Mesothelial cell of epicardium (in vitro differentiated cells): ENCODE measurements around the gene GRPEL2. TPM values are rescaled to one million over a fixed set of nuclear protein-coding genes. Genes with fewer than 3 reads are reported as not detected.
A peak's percentile ranks its signal among the peaks of the same experiment; 100 is the strongest.
"Not testable (repeated sequence)": the region's sequence is repeated elsewhere in the genome, so short reads cannot be mapped to it uniquely, and the experiment has no call there.

Experiments used
- DNase-seq, 2 experiments: peaks; one replicate each; pipeline ENCODE4 v3.0.0; 2021; ENCODE audit warnings: low spot score in 2 of 2; ENCODE audit not compliant: unreplicated experiment in 2 of 2
- H3K27ac Mint-ChIP-seq: 2 replicates; pipeline ENCODE4 v1.8.0; 2021; ENCODE audit warnings: mixed read lengths
- H3K27me3 Mint-ChIP-seq: 2 replicates; pipeline ENCODE4 v1.8.0; 2021; ENCODE audit warnings: low read depth, mixed read lengths
- H3K36me3 Mint-ChIP-seq: 2 replicates; pipeline ENCODE4 v1.8.0; 2021; ENCODE audit warnings: mixed read lengths
- H3K4me1 Mint-ChIP-seq: 2 replicates; pipeline ENCODE4 v1.8.0; 2021; ENCODE audit warnings: mixed read lengths
- H3K4me3 Mint-ChIP-seq: 2 replicates; pipeline ENCODE4 v1.8.0; 2021; ENCODE audit warnings: mild to moderate bottlenecking, moderate library complexity, mixed read lengths
- H3K9me3 Mint-ChIP-seq: 2 replicates; pipeline ENCODE4 v1.8.0; 2021; ENCODE audit warnings: mixed read lengths
- total RNA-seq: library from RNA; stranded (reverse); gene quantifications from 3 replicates; pipeline ENCODE4 v1.2.1, GENCODE V29; 2021
- TF ChIP-seq, protein P1 (sequence below): fragments of 200-600 bp; sonication (generic); IDR thresholded peaks from one replicate; pipeline ENCODE4 v1.5.0; 2021; ENCODE audit warnings: antibody characterized with exemption; ENCODE audit not compliant: unreplicated experiment

The GRPEL2 gene
- total RNA-seq, 1 donor from 2014 or later: 15.4 TPM

DNA sequence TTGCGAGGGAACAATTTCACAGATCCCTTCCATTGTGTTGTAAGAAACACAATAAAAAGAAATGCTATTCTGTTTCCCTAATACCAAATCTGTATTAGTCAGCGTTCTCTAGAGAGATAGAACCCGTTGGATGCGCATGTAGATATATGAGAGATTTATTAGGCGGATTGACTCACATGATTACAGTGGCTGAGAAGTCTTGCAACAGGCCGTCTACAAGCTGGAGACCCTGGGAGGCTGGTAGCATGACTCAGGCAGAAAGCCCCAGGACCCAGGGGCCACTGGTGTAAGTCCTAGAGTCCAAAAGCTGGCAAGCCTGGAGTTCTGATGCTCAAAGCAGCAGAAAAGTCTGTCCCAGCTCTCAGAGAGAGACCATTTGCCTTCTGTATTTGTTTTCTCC, 52.2 kb downstream of the GRPEL2 start:
- Mint-ChIP-seq H3K4me3 (no peak overlapping the region), H3K36me3 (no peaks in the 10 kb centered on the region), H3K9me3 (no peaks in the 10 kb centered on the region), H3K4me1 (peaks cover 16% of the 10 kb centered on the region), H3K27me3 (no peaks in the 10 kb centered on the region), H3K27ac (no peak overlapping the region)
- DNase-seq: no peak
- TF ChIP-seq, protein P1, sequence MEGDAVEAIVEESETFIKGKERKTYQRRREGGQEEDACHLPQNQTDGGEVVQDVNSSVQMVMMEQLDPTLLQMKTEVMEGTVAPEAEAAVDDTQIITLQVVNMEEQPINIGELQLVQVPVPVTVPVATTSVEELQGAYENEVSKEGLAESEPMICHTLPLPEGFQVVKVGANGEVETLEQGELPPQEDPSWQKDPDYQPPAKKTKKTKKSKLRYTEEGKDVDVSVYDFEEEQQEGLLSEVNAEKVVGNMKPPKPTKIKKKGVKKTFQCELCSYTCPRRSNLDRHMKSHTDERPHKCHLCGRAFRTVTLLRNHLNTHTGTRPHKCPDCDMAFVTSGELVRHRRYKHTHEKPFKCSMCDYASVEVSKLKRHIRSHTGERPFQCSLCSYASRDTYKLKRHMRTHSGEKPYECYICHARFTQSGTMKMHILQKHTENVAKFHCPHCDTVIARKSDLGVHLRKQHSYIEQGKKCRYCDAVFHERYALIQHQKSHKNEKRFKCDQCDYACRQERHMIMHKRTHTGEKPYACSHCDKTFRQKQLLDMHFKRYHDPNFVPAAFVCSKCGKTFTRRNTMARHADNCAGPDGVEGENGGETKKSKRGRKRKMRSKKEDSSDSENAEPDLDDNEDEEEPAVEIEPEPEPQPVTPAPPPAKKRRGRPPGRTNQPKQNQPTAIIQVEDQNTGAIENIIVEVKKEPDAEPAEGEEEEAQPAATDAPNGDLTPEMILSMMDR: no peak

DNA sequence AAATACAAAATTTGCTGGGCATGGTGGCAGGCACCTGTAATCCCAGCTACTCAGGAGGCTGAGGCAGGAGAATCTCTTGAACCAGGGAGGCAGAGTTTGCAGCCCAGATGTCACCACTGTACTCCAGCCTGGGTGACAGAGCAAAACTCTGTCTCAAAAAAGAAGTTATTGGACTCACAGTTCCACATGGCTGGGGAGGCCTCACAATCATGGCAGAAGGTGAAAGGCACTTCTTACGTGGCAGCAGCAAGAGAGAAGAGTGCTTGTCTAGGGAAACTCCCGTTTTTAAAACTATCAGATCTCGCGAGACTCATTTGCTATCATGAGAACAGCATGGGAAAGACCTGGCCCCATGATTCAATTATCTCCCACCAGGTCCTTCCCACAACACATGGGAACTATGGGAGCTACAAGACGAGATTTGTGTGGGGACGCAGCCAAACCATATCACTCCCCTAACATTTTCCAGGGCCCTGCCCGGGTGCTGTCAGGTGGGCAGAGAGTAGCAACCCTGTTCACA, 53.5 kb downstream of the GRPEL2 start:
- not testable (repeated sequence) for H3K4me3 Mint-ChIP-seq, H3K9me3 Mint-ChIP-seq
- H3K4me1 Mint-ChIP-seq: peaks cover 19% of the 10 kb centered on the region

DNA sequence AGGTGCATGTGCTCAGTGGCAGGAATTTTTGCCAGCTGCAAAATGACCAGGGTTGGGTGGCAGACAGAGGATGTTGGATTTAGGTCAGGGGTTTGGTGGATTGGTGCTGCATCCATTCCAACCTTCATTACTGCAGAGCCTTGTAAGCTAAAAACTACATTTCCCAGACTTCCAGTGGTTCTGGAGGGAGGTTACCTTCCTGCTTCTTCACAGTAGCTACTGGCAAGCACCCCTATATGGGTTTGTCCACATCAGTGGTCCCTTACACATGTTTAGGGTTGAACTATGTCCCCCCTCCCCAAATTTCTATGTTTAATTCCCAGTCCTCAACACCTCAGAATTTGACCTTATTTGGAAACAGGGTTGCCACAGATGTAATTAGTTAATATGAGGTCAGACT, 54.5 kb downstream of the GRPEL2 start:
- TF ChIP-seq, protein P1: no peak
- Mint-ChIP-seq H3K4me1 (peaks cover 28% of the 10 kb centered on the region), H3K9me3 (no peaks in the 10 kb centered on the region), H3K4me3 (no peak overlapping the region), H3K27me3 (no peaks in the 10 kb centered on the region), H3K27ac (peak overlapping the region; percentile 84), H3K36me3 (no peaks in the 10 kb centered on the region)
- no peak for DNase-seq

More for the DNA sequence above, 53.5 kb downstream of the GRPEL2 start:
- not testable (repeated sequence) for H3K36me3 Mint-ChIP-seq, DNase-seq, H3K27ac Mint-ChIP-seq, H3K27me3 Mint-ChIP-seq

DNA sequence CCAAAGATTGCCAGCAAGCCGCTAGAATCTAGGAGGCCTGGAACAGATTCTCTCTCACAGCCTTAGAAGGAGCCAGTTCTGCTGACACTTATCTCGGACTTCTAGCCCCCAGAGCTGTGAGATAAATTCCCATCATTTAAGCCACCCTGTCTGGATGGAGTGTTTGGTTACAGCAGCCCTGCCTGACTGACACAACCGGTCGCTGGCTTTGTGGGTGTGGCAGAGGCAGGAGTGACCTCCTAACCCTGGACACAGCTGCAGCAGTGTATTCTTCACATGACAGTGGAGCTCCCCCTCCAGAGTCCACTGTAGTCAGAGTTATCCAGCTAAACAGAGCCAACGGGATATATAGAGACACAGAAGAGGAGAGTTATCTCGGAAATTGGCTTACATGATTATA, 55.0 kb downstream of the GRPEL2 start:
- no peak for DNase-seq
- Mint-ChIP-seq H3K27me3 (no peaks in the 10 kb centered on the region), H3K4me1 (peaks cover 33% of the 10 kb centered on the region), H3K9me3 (no peaks in the 10 kb centered on the region), H3K4me3 (no peak overlapping the region), H3K36me3 (no peaks in the 10 kb centered on the region), H3K27ac (peak overlapping the region; percentile 84)
- TF ChIP-seq, protein P1: no peak

DNA sequence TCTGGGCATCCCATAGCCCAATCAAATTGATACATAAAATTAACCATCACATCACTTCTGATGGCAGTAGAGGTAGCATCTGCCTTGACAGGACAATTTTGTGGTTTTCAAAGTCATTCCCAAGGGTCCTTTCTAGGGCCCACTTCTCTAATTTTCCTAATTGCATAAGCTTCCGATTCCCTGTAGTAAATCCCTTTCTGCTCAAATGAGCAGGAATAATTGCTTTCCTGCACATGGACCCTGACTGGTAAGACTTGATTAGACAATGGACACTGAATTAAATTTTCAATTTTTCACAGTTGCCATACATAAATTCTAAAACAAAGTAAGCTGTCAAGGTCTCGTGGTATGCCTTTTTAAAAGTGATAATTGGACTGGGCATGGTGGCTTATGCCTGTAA, 55.8 kb downstream of the GRPEL2 start:
- H3K4me1 Mint-ChIP-seq: peaks cover 39% of the 10 kb centered on the region

DNA sequence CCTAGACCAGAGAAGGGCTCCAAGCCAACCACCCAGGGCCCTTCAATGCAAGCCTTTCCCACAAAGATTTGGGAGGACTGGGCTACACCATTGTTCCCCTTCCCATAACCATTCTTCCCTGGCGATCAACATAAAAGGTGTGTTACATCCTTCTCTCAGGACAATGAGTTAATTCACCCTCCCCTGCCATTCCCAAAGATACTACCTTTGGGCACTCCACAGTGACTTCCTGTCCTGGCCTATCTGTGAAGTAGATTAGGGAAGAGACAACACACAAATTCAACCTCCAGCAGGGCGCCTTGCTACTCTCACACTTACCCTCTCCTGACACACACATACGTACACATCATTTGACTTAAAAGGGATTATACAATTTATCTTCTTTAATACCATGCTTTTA, 57.0 kb downstream of the GRPEL2 start:
- Mint-ChIP-seq H3K9me3 (no peaks in the 10 kb centered on the region), H3K27me3 (no peaks in the 10 kb centered on the region), H3K4me3 (no peak overlapping the region), H3K4me1 (peaks cover 50% of the 10 kb centered on the region), H3K27ac (no peak overlapping the region), H3K36me3 (no peaks in the 10 kb centered on the region)
- TF ChIP-seq, protein P1: no peak
- no peak for DNase-seq

More for the DNA sequence above, 55.8 kb downstream of the GRPEL2 start:
- Mint-ChIP-seq H3K27ac (peak overlapping the region; percentile 84), H3K4me3 (no peak overlapping the region), H3K36me3 (no peaks in the 10 kb centered on the region), H3K27me3 (no peaks in the 10 kb centered on the region), H3K9me3 (no peaks in the 10 kb centered on the region)
- no peak for DNase-seq
- TF ChIP-seq, protein P1: no peak

Other genes starting within 250 kb of the GRPEL2 start
- 0.24 to 0.27 TPM (median 0.25 TPM) in 3 replicates for gene ABLIM3, start 204.0 kb upstream of the GRPEL2 start, total RNA-seq
- gene AFAP1L1, start 73.6 kb upstream of the GRPEL2 start, total RNA-seq: 0.22 to 0.63 TPM (median 0.36 TPM) in 3 replicates
- gene PCYOX1L, start 12.5 kb downstream of the GRPEL2 start, total RNA-seq: 23.2 to 23.6 TPM (median 23.5 TPM) in 3 replicates
- 0.34 TPM in 1 of 3 replicates, not detected in the others for gene IL17B, start 33.8 kb downstream of the GRPEL2 start, total RNA-seq
- gene CSNK1A1, start 205.9 kb downstream of the GRPEL2 start, total RNA-seq: 246 to 254 TPM (median 248 TPM) in 3 replicates
- 9.1 to 10.1 TPM (median 10.0 TPM) in 3 replicates for gene ARHGEF37, start 236.0 kb downstream of the GRPEL2 start, total RNA-seq